GM21529 (cell line): ENCODE measurements around the gene ECHS1.
A peak's percentile ranks its signal among the peaks of the same experiment; 100 is the strongest.
"Not testable (repeated sequence)": the region's sequence is repeated elsewhere in the genome, so short reads cannot be mapped to it uniquely, and the experiment has no call there.

Experiments
- ATAC-seq: cut with Tn5 transposase; IDR thresholded peaks from one replicate; pipeline ENCODE4 v1.9.1; 2021; ENCODE audit not compliant: unreplicated experiment

Gene ECHS1

DNA sequence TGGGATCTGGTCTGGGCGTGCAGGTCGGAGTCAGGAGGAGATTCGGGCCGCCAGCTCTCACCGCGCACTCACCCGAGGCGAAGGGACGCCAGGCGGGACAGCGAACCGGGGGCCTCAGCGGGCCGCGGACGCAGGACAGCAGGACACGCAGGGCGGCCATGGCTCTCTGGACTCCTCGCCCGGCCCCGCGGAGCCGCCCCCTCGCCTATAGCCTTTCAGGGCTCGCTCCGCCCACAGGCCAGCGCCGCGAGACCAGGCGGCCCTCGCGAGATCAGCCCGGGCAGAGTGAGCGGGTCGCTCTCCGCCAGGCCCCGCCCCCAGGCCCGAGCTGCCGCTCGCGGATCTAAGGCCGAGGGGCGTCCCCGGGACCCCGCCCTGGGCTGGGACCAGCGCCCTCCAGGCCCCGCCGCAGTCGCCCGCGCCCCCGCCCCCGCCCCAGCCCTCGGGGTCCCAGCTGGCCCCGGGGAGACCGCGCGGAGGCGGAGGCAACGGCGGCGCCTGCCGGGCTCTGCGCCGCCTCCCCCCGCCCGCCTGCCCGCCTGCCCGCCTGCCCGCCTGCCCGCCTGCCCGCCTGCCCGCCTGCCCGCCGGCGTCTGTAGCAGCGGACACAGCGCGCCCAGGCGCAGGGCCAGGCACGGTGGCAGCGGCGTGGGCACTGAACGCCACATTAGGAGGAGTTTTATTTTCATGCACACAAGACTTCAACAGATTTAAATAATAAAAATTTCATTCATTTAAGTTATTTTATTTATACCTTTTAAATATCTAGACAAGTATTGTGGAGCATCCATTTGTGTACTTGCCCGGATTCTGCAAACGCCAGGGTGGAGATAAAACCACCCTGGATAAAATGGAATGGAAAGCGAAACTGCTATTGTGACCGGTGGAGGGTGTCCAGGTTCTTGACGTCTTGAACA lies at the start of gene ECHS1:
Gene ECHS1 (minus strand): TSS at position 181 of the 917 bp plus-strand sequence. CDS start 21 bp downstream, at position 160.
- ATAC-seq: peak; percentile 96

DNA sequence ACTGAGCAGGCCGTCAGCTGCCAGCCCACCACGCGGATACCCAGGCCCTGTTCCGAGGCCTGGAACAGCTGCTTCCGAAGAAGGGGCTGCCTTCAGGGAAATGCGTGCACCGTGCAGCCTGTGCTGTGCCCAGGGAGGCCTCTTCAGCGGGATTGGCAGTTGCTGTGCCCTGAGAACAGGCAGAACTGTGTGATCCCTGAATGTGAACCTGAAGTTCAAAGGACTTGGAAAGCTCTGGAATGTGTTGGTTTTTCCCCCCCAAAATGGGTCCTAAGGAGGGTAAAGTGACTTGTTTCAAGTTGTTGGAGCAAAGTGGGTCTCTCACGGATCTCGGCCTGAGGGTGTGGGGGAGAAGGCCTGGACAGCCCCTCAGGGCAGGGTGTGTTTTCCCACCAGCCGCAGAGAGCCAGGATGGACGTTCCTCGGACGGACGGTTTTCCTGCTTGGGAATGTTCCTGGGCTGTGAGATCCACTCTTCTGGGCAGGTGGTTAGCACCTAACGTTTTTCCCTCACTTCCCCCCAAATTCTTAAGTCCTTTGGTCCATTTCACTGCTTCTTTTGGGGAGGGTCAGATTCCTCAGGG lies 49.2 kb upstream of the ECHS1 start:
- no peak for ATAC-seq

DNA sequence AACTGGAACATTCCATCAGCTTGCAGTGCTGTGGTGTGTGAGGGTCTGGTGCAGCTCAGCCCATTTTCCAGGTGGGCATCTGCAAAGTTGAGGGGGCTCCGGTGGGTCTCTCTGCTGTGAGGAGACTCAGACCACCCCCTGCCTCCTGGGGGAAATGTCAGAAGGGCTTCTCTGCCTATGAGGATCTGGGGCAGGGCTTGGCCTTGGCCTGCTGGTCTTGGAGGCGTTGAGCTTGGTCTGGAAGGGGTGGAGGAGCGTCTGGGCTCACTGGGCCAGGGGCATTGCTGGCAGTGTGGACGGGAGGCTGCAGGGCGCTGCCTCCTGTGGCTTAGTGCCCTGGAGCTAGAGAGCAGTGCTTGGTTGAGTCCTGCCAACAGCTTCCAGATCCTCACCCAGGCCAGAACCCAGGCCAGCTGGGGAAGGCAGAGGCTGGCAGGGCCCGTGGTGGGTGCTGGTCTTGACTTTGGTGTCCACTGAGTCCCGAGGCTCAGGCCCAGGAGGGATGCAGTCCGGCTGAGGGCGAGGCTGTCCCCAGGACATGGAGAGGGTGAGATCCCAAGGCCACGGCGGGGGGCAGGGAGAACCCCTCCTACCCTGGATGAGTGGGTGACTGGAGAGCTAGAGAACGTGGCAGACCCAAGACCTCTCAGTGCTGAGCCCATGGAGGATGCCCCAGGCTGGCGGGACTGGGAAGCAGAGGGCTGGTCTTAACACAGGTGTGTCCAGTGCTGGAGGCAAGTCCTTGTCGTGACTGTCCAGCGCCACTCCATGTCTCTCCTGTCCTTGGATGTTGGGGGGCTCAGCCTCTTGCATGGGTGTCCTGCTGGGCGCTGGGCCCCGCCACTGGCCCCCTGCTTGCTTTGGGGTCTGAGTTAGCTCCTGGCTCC lies 48.4 kb upstream of the ECHS1 start:
- ATAC-seq: no peak

DNA sequence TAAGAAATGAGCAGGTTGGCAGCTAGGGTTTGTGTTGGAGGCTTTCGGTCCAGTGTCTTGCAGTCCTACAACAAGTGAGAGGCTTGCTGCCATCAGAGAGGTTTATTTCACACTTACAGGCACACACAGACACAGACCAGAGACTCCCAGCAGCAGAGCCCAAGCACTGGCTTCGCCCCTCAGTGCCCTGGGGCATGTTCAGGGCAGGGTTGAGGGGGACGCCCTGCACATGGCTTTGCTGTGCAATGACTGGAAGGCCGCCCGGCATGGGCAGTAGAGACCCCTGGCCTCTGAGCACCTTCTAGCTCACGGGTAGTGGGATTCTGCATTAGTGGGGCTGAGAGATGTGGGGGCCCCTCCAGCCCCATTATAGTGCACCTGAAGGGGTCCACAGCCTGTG lies 47.4 kb upstream of the ECHS1 start:
- no peak for ATAC-seq

DNA sequence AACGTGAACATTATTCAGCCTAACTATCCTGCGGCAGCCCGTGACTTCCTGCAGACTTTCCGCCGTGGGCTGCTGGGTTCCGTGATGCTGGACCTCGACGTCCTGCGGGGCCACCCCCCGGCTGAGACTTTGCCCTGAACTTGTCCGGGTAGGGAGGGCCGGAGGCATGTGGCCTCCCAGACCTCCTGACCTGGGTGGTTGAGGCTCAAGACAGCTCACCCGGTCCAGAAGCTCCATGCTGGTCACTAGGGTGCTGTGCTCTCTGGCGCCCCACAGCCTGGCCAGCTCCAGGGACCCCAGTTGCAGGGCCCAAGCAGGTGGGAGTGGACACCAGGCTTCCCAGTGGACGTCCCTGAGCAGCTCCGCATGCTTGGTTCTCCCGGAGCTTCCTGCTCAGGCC lies 46.9 kb upstream of the ECHS1 start:
- ATAC-seq: no peak

DNA sequence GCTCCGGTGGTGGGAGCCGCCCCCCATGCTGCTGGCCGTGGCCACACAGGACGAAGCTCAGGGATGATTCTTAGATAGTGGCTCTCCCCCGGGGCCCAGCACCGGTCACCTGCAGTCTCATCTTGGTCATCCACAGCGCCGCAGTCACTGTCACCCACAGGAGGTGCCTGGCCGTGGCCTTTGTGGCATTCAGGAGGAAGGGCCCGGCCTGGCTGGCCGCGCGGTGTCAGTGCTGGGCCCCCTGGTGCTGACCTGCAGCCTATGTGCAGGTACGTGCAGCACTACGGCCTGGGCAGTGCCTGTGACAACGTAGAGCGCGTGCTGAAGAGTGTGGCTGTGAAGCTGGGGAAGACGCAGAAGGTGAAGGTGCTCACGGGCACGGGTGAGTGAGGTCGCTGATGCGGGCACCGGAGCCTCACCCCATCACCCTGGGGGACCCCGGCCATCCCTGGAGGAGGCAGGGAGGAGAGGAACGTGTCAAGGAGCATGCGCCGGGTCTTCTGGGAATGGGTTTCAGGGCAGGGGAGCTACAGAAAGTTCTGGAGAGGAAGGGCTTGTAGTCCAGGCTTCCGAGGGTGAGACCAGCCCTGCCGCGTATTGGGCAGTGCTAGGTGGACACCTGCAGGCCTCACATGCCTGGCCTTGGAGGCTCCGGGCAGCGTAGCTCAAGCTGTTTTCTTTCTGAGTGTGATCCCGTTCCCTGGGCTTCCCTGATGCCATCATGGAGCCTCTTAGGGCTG lies 46.2 kb upstream of the ECHS1 start:
- ATAC-seq: no peak

DNA sequence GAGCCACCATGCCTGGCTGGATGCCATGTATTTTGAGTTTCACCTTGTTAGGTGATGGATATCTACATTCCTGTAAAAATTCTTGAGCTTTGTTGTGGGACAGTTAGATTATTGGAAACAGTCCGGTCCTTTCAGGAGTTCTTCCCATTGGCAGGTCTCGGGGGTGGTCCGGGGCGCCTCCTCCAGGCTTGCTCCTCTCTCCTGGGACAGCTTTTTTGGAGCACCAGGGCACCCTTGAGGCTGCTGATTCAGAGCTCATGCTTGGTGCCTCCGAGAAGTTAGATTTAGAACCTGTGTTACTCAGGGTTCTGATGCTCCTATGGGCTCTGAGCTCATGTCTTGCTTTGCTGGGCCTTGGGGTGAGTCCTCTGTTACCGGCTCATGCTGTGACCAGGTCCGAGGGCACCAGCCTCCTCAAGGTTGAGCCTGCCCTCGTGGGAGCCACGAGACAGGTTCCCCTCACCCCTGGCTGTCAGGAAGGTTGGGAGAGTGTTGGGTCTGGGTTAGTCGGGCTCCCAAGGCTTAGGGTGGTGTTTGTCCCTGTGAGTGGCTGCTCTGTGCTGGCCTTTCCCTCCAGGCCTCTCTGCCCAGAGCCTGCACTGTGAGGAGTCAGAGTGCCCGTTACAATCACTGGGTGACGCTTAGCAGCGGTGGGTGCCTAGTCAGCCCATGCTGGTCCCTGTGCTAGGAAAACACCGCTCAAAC lies 45.3 kb upstream of the ECHS1 start:
- no peak for ATAC-seq

DNA sequence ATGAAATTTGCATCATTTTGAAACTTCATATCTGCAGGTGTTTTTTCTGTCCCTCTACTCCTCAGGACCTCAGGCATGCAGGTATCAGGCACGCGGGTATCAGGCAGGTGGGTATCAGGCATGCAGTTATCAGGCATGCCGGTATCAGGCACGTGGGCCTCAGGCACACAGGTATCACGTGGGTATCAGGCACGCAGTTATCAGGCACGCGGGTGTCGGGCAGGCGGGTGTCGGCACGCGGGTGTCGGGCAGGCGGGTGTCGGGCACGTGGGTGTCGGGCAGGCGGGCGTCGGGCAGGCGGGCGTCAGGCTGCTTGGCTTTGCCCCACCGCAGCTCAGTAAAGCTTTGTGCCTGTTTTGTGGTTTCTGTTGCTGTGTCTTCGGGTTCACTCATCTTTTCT lies 42.6 kb upstream of the ECHS1 start:
- no peak for ATAC-seq

DNA sequence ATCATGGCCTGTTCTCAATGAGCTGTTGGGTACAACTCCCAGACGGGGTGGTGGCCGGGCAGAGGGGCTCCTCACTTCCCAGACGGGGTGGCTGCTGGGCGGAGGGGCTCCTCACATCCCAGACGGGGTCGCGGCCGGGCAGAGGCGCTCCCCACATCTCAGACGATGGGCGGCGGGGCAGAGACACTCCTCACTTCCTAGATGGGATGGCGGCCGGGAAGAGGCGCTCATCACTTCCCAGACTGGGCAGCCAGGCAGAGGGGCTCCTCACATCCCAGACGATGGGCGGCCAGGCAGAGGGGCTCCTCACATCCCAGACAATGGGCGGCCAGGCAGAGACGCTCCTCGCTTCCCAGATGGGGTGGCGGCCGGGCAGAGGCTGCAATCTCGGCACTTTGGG lies 41.2 kb upstream of the ECHS1 start:
- ATAC-seq: not testable (repeated sequence)

DNA sequence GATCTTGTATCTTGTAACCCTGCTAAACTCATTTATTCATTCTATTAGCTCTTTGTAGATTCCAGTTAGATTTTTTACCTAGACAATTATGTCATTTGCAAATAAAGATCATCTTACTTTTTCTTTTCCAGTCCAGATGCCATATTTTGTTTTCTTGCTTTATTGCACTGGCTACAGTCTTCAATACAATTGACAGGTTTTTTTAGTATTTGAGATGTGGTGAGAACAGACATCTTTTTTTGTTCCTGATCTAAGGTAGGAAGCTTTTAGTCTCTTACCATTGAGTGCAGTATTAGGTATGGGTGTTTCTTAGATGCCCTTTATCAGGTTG lies 39.2 kb upstream of the ECHS1 start:
- ATAC-seq: no peak

DNA sequence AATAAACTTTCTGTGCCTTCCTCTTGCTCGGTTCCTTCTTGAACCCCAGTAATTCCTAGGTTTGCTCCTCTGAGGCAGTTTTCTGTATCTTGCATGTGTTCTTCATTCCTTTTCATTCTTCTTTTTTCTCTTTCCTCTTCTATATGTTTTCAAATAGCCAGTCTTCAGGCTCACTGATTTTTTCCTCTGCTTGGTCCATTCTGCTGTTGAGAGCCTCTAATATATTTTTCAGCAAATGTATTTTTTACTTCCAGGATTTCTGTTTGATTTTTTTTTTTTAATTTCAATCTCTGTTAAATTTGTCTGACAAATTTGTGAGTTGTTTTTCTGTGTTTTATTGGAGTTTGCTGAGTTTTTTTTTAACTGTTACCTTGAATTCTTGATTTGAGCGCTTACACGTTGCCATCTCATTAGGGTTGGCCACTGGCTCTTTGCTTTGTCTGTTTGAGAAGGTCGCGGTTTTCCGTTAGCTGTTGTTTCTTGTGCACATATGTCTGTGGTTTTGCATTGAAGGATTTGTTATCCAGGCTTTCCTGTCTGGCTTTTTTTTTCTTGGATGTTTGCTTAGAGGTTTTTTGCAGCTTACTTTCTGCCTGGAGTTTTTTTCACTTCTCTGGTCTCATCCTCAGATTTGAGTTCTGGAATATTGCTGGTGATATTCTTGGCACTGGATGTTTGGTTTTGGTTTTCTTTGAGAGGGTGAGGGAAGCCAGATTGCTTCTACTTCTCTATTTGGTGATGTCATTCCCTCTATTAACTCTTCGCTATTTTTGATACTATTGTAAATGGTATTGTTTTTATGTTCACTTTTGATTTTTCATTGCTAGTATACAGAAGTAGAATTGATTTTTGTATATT lies 38.6 kb upstream of the ECHS1 start:
- no peak for ATAC-seq

DNA sequence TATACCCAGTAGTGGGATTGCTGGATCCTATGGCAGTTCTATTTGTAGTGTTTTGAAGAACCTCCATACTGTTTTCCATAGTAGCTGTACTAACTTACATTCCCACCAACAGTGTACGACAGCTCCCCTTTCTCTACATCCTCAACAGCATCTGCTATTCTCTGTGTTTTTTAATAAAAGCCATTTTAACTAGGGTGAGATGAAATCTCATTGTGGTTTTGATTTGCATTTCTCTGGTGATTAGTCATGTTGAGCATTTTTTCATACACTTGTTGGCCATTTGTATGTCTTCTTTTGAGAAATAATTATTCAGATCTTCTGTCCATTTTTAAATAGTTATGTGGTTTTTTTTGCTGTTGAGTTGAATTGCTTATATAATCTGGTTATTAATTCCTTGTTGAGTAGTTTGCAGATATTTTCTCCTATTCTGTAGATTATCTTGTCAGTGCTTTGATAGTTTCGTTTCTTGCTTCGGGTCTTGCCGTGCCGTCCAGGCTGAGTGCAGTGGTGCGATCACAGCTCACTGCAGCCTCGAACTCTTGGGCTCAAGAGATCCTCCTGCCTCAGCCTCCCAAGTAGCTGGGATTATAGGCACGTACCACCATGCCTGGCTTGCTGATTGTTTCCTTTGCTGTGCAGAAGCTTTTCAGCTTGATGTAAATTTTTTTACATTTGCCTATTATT lies 32.8 kb upstream of the ECHS1 start:
- ATAC-seq: peak; percentile 62

DNA sequence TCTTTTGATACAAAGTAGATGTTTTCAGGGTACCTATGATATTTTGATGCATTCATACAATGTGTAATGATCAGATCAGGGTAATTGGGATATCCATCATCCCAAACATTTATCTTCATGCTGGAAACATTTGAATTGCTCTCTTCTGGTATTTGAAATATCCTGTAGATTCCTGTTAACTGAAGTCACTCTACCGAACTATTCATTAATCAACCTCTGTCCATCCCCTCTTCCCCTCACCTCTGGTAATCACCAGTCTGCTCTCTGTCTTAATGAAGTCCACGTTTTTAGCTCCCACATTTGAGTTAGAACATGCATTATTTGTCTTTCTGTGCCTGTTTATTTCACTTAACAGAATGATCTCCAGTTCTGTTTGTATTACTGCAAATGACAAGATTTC lies 32.1 kb upstream of the ECHS1 start:
- no peak for ATAC-seq

DNA sequence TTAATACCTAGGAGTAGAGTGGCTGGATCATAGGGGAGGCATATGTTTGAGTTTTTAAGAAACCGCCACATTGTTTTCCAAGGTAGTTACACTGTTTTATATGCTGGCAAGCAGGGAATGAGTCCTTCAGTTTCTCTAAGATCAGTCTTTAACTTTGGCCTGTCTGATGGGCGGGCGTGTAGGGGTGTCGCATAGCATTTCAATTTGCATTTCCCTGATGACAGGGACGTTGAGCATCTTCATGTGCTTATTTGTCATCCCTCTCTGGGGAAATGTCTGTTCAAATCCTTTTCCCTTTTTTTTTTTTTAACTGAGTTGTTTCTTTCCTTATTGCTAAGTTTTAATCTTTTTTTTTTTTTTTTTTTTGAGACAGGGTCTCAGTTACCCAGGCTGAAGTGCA lies 30.6 kb upstream of the ECHS1 start:
- ATAC-seq: no peak

DNA sequence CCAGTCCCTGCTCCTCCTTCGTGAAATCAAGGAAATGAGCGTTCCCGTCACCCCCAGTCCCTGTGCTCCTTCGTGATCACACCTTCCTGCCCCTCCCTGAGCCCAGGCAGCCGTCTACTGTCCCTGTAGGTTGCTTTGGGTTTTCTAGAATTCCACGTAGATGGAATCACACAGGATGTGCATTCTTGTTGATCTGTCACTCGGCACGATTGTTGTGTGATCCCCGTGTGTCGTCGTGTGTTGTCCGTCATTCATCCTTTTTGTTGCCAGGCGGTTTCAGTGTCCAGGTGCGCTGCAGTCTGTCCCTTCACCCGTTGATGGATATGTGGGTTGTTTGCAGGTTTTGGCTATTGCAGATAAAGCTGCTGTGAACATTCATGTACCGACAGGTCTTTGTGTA lies 30.2 kb upstream of the ECHS1 start:
- no peak for ATAC-seq

DNA sequence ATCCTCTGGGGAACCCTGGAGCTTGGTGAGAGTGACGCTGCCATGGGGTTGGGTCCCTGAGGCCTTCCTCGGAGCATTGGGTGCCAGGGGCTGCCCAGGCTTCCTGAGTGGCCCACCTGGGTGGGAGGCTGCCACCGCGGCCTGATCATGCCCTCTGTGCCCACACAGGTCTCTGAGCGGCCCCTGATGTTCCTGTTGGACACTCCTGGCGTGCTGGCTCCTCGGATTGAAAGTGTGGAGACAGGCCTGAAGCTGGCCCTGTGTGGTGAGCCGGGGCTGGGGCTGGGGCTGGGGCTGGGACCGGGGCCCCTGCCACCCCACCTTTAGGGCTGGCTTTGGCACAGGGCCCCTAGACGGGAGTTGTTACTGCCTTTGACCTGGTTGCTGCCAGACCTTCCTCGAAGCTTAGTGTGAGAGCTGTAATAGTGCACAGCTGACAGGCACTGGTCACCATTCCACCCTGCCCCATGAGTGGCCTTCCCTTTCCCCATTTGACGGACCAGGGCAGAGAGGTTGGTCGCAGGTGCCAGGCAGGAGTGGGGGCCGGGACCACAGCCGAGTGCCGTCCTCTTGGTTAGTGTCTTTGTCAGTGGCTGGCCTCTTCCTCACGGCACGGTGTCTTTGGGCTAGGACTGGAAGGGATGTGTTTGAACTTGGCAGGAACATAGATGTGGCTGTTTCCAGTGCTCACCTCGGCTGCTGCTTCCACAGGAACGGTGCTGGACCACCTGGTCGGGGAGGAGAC lies 29.0 kb upstream of the ECHS1 start:
- ATAC-seq: no peak

DNA sequence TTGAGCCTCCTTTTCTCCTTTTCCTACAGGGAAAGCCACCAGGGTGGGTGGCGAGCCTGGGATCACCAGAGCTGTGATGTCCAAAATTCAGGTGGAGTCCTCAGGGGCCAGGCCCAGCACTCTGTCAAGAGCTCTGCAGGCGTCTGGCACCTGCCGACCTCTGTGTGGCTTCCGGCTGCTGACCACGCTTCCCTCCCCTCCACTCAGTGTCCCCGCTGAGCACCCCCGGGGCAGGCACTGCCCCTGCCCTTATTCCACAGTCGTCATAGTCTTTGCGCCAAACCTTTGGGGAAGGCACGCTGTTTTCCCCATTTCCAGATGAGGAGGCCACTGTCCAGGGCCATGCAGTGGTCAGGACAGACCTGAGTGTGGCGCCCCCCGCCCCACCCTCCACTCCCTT lies 28.3 kb upstream of the ECHS1 start:
- no peak for ATAC-seq
